Mesenchymal stem cell (in vitro differentiated cells and primary cell): ENCODE data around the gene SPPL2C. TPM values are rescaled to one million over a fixed set of nuclear protein-coding genes. Genes with fewer than 3 reads are reported as not detected.

Experiments used
- DNase-seq: peaks from one replicate; pipeline ENCODE4 v3.0.0-alpha.2; 2013
- H2AFZ ChIP-seq: one replicate; pipeline ENCODE4 v1.6.1; 2013; ENCODE audit warnings: low read depth, mild to moderate bottlenecking, control low read depth, inconsistent platforms, low read length, moderate library complexity
- H2AK5ac ChIP-seq: 2 replicates; pipeline ENCODE4 v1.6.1; 2013; ENCODE audit warnings: low read length, moderate library complexity, mild to moderate bottlenecking, inconsistent platforms; ENCODE audit not compliant: severe bottlenecking
- H2BK120ac ChIP-seq: one replicate; pipeline ENCODE4 v1.6.1; 2013; ENCODE audit warnings: low read depth, mild to moderate bottlenecking, inconsistent platforms, low read length, moderate library complexity
- H2BK12ac ChIP-seq, 2 experiments: one replicate each; pipeline ENCODE4 v1.6.1; 2013; ENCODE audit warnings: inconsistent platforms in 2 of 2, low read length in 2 of 2, mild to moderate bottlenecking in 2 of 2, moderate library complexity in 2 of 2, control low read depth in 1 of 2
- H2BK15ac ChIP-seq: one replicate; pipeline ENCODE4 v1.6.1; 2013; ENCODE audit warnings: mild to moderate bottlenecking, low read depth, inconsistent platforms; ENCODE audit not compliant: poor library complexity, severe bottlenecking
- H2BK5ac ChIP-seq: 2 replicates; pipeline ENCODE4 v1.6.1; 2013; ENCODE audit warnings: low read depth, mild to moderate bottlenecking, low read length, control low read depth, inconsistent platforms; ENCODE audit not compliant: poor library complexity, severe bottlenecking
- H3K14ac ChIP-seq, 2 experiments: one replicate each; pipeline ENCODE4 v1.6.1; 2013; ENCODE audit warnings: inconsistent platforms in 2 of 2, low read length in 2 of 2, control low read depth in 1 of 2, mild to moderate bottlenecking in 1 of 2, moderate library complexity in 1 of 2
- H3K18ac ChIP-seq, 2 experiments: one replicate each; pipeline ENCODE4 v1.6.1; 2013; ENCODE audit warnings: inconsistent platforms in 2 of 2, low read length in 2 of 2, control low read depth in 1 of 2, low read depth in 1 of 2, mild to moderate bottlenecking in 1 of 2
- H3K23ac ChIP-seq, 2 experiments: one replicate each; pipeline ENCODE4 v1.6.1; 2013; ENCODE audit warnings: inconsistent platforms in 2 of 2, low read length in 2 of 2, mild to moderate bottlenecking in 2 of 2, moderate library complexity in 2 of 2, control low read depth in 1 of 2
- H3K27ac ChIP-seq: 2 replicates; pipeline ENCODE4 v1.5.1; 2013; ENCODE audit warnings: mild to moderate bottlenecking, moderate library complexity, low read length, control low read depth, inconsistent platforms; ENCODE audit not compliant: poor library complexity, severe bottlenecking
- H3K27me3 ChIP-seq, 2 experiments: 2 replicates each; pipeline versions ENCODE4 v1.6.1 to v1.7.0; 2013; ENCODE audit warnings: low read length in 2 of 2, mild to moderate bottlenecking in 2 of 2, moderate library complexity in 2 of 2, control low read depth in 1 of 2, inconsistent platforms in 1 of 2; ENCODE audit not compliant: control insufficient read depth in 1 of 2, insufficient read depth in 1 of 2
- H3K36me3 ChIP-seq, 2 experiments: 2 replicates each; pipeline versions ENCODE4 v1.6.1 to v1.7.0; 2013; ENCODE audit warnings: low read length in 2 of 2, control low read depth in 1 of 2, inconsistent platforms in 1 of 2, low read depth in 1 of 2, mild to moderate bottlenecking in 1 of 2; ENCODE audit not compliant: insufficient read depth in 2 of 2, control insufficient read depth in 1 of 2
- H3K4ac ChIP-seq, 2 experiments: one replicate each; pipeline ENCODE4 v1.6.1; 2013; ENCODE audit warnings: inconsistent platforms in 2 of 2, low read length in 2 of 2, mild to moderate bottlenecking in 2 of 2, moderate library complexity in 2 of 2, control low read depth in 1 of 2, low read depth in 1 of 2
- H3K4me1 ChIP-seq: 2 replicates; pipeline ENCODE4 v1.6.1; 2013; ENCODE audit warnings: low read depth, low read length, control low read depth; ENCODE audit not compliant: control insufficient read depth, insufficient read depth
- H3K4me2 ChIP-seq: 2 replicates; pipeline ENCODE4 v1.6.1; 2013; ENCODE audit warnings: low read length, mild to moderate bottlenecking, inconsistent platforms; ENCODE audit not compliant: poor library complexity, severe bottlenecking
- H3K4me3 ChIP-seq, 2 experiments: 2 replicates each; pipeline versions ENCODE4 v1.5.1 to v1.7.0; 2013; ENCODE audit warnings: low read length in 2 of 2, mild to moderate bottlenecking in 2 of 2, control low read depth in 1 of 2, low read depth in 1 of 2; ENCODE audit not compliant: insufficient read depth in 1 of 2
- H3K79me1 ChIP-seq: replicated peaks from 2 replicates; pipeline ENCODE4 v1.6.1; 2013; ENCODE audit warnings: mild to moderate bottlenecking, control low read depth, low read length, inconsistent platforms; ENCODE audit not compliant: poor library complexity, severe bottlenecking
- H3K9ac ChIP-seq: 2 replicates; pipeline ENCODE4 v1.7.0; 2013; ENCODE audit warnings: mild to moderate bottlenecking, low read length, moderate library complexity
- H3K9me3 ChIP-seq: 2 replicates; pipeline ENCODE4 v1.7.0; 2013; ENCODE audit warnings: mild to moderate bottlenecking, low read length; ENCODE audit not compliant: control insufficient read depth
- H4K8ac ChIP-seq: one replicate; pipeline ENCODE4 v1.6.1; 2013; ENCODE audit warnings: inconsistent platforms, mild to moderate bottlenecking, low read length, moderate library complexity
- H4K91ac ChIP-seq: one replicate; pipeline ENCODE4 v1.6.1; 2013; ENCODE audit warnings: mild to moderate bottlenecking, low read length, inconsistent platforms
- WGBS: methylation state at CpG from one replicate; pipeline ENCODE4 v1.1.7; 2013; ENCODE audit warnings: mixed read lengths; 5-methylcytosine and 5-hydroxymethylcytosine counted together
- polyA plus RNA-seq, 2 experiments: library from polyadenylated mRNA; stranded (reverse); fragments of 200-250 nt; gene quantifications; one replicate each; pipeline ENCODE4 v1.2.3, GENCODE V29; 2013

Gene SPPL2C
- polyA plus RNA-seq (2013, experiment 1 of 2): not detected
- not detected for polyA plus RNA-seq (2013, experiment 2 of 2)

DNA sequence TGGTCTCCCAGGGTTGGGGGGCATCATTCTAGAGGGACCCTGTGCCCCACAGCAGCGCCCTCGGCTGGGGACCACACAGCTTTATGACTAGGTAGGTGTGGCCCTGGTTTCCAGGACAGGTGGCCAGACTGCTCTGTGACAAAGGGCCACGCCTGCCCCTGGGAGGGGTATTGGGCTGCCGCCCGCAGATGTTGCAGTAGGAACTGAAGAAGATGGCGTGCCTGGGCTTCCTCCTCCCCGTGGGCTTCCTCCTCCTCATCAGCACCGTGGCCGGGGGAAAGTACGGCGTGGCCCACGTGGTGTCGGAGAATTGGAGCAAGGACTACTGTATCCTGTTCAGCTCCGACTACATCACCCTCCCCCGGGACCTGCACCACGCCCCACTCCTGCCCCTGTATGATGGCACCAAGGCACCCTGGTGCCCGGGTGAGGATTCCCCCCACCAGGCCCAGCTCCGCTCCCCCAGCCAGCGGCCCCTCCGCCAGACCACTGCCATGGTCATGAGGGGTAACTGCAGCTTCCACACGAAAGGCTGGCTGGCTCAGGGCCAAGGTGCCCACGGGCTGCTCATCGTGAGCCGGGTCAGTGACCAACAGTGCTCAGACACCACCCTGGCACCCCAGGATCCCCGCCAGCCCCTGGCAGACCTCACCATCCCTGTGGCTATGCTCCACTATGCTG, at the start of gene SPPL2C:
Gene SPPL2C (plus strand): TSS at position 187 of the 681 bp plus-strand sequence. CDS start 26 bp downstream, at position 213.
- no peak within 1 kb of the TSS for H3K18ac ChIP-seq
- no peak within 1 kb of the TSS for H3K4me3 ChIP-seq
- H2BK12ac ChIP-seq: no peak within 1 kb of the TSS
- no peak for DNase-seq
- H4K8ac ChIP-seq: no peak within 1 kb of the TSS
- peaks cover 14 to 67% of the 10 kb centered on the region in 2 experiments for H3K27me3 ChIP-seq
- no peak within 1 kb of the TSS for H2BK15ac ChIP-seq
- H3K27ac ChIP-seq: no peak within 1 kb of the TSS
- no peak within 1 kb of the TSS for H3K4me2 ChIP-seq
- no peak within 1 kb of the TSS for H2AFZ ChIP-seq
- peak within 1 kb of the TSS; percentile 18 for H4K91ac ChIP-seq
- peak within 1 kb of the TSS in 1 of 2 experiments; percentile 58 for H3K14ac ChIP-seq
- H2BK120ac ChIP-seq: no peak within 1 kb of the TSS
- no peaks in the 10 kb centered on the region for H3K79me1 ChIP-seq
- H2AK5ac ChIP-seq: no peak within 1 kb of the TSS
- no peaks in the 10 kb centered on the region for H3K9me3 ChIP-seq
- H3K9ac ChIP-seq: no peak within 1 kb of the TSS
- no peak within 1 kb of the TSS for H2BK5ac ChIP-seq
- no peak within 1 kb of the TSS for H3K4ac ChIP-seq
- WGBS: 89% methylated on average over 25 of the region's 25 CpGs
- no peaks in the 10 kb centered on the region for H3K36me3 ChIP-seq
- no peaks in the 10 kb centered on the region for H3K4me1 ChIP-seq
- no peak within 1 kb of the TSS for H3K23ac ChIP-seq

DNA sequence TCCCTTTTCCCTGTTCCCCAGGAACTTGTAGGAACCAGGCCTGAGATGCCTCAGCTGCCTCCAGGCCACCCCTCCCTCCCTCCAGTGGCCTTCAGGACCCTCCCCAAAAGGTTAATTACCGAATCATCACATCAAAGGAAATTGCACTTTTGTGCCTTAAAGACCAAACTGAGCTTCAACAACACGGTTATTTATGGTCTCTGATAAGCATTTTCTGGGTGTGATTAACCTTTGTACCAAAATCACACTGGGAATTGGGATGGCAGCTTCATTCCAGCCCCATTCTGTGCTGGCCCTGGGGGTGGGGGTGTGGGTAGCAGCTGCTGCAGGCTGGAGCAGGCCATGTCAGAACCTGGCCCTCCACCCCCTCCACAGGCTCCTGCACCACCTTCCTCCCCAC, 43.9 kb upstream of the SPPL2C start:
- Histone ChIP-seq H3K27ac (no peak overlapping the region), H3K18ac (no peak overlapping the region), H3K4me3 (no peak overlapping the region), H3K9ac (no peak overlapping the region), H3K4ac (no peak overlapping the region), H3K23ac (no peak overlapping the region), H3K4me2 (no peak overlapping the region), H2BK120ac (no peak overlapping the region), H2BK15ac (no peak overlapping the region), H4K8ac (no peak overlapping the region), H2AFZ (no peak overlapping the region), H3K14ac (no peak overlapping the region), H3K79me1 (no peaks in the 10 kb centered on the region), H3K36me3 (no peaks in the 10 kb centered on the region), H3K4me1 (no peaks in the 10 kb centered on the region), H4K91ac (no peak overlapping the region), H2BK12ac (no peak overlapping the region), H3K27me3 (peaks cover 46 to 79% of the 10 kb centered on the region in 2 experiments), H2BK5ac (no peak overlapping the region), H2AK5ac (no peak overlapping the region), H3K9me3 (no peaks in the 10 kb centered on the region)
- DNase-seq: no peak
- no CpG with 5 or more reads among the region's 2 CpGs for WGBS

DNA sequence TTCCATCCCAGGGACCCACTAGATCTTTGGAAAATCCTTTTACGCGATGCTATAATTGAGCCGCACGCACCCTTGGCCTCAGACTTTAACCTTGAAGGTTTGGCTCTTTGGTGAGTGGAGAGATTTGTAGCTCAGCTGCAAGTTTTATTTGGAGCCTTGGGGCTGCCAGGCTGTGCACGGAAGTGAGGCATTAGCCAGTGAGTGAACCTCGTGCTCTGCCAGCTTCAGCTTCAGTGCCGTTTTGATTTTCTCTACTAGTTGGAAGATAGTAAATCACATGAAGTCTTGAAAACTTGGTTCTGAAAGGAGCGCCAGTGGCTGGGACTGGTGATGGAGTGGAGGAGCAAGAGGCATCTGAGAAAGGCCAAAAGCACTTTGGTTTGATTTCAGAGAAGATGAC, 43.3 kb upstream of the SPPL2C start:
- DNase-seq: no peak
- Histone ChIP-seq H3K4me3 (no peak overlapping the region), H3K9ac (no peak overlapping the region)

DNA sequence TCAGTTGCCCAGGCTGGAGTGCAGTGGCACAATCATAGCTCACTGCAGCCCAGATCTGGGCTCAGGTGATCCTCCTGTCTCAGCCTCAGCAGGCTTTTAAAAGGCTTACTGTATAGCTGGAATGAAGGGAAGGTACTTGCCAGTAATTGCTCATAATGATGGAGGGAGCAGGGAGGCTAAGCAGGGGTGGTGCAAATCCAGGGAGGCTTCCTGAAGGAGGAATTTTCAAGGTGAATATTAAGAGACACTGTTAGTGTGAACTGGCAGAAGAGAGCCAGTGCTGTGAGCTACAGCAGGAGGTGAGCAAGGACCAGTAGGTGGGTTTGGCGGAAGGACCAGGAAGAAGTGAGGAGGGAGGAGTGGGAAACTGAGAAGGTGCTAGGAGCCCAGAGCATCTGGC, 35.8 kb upstream of the SPPL2C start:
- no peak overlapping the region for H3K14ac ChIP-seq
- no peak overlapping the region for H2AFZ ChIP-seq
- H2BK12ac ChIP-seq: no peak overlapping the region
- H3K4me2 ChIP-seq: no peak overlapping the region
- H2BK5ac ChIP-seq: no peak overlapping the region
- H3K23ac ChIP-seq: no peak overlapping the region
- no peak overlapping the region for H4K91ac ChIP-seq
- H2BK120ac ChIP-seq: no peak overlapping the region
- H3K18ac ChIP-seq: no peak overlapping the region
- H3K36me3 ChIP-seq: no peaks in the 10 kb centered on the region
- peaks cover 57 to 74% of the 10 kb centered on the region in 2 experiments for H3K27me3 ChIP-seq
- WGBS: 79% methylated on average over 1 of the region's 1 CpG
- no peak overlapping the region for H4K8ac ChIP-seq
- no peak for DNase-seq
- no peak overlapping the region for H3K4me3 ChIP-seq
- peaks cover 4% of the 10 kb centered on the region for H3K9me3 ChIP-seq
- no peak overlapping the region for H3K4ac ChIP-seq
- H2AK5ac ChIP-seq: no peak overlapping the region
- no peaks in the 10 kb centered on the region for H3K79me1 ChIP-seq
- H3K27ac ChIP-seq: no peak overlapping the region
- H3K4me1 ChIP-seq: no peaks in the 10 kb centered on the region
- no peak overlapping the region for H3K9ac ChIP-seq
- no peak overlapping the region for H2BK15ac ChIP-seq

More for the DNA sequence above, 43.3 kb upstream of the SPPL2C start:
- H3K4me1 ChIP-seq: no peaks in the 10 kb centered on the region
- no peak overlapping the region for H3K27ac ChIP-seq
- no peak overlapping the region for H3K4ac ChIP-seq
- peaks cover 43 to 78% of the 10 kb centered on the region in 2 experiments for H3K27me3 ChIP-seq
- no peak overlapping the region for H2AFZ ChIP-seq
- H2BK12ac ChIP-seq: no peak overlapping the region
- no peaks in the 10 kb centered on the region for H3K9me3 ChIP-seq
- no peak overlapping the region for H3K14ac ChIP-seq
- H2BK15ac ChIP-seq: no peak overlapping the region
- no peak overlapping the region for H2BK5ac ChIP-seq
- H3K4me2 ChIP-seq: no peak overlapping the region
- 86% methylated on average over 8 of the region's 8 CpGs for WGBS
- H3K79me1 ChIP-seq: no peaks in the 10 kb centered on the region
- H3K36me3 ChIP-seq: no peaks in the 10 kb centered on the region
- H4K8ac ChIP-seq: no peak overlapping the region
- H4K91ac ChIP-seq: no peak overlapping the region
- H3K23ac ChIP-seq: no peak overlapping the region
- H3K18ac ChIP-seq: no peak overlapping the region
- no peak overlapping the region for H2BK120ac ChIP-seq
- H2AK5ac ChIP-seq: no peak overlapping the region
